Measurements from ENCODE around the gene CADPS2. TPM values are rescaled to one million over a fixed set of nuclear protein-coding genes. Genes with fewer than 3 reads are reported as not detected.

The CADPS2 gene
- total and polyA plus RNA-seq, 10 of the 15 experiments (the other 5 are each of a cell fraction or from before 2014, with no cell fraction given) = 0.05 to 7.5 (median 0.25) TPM

DNA sequence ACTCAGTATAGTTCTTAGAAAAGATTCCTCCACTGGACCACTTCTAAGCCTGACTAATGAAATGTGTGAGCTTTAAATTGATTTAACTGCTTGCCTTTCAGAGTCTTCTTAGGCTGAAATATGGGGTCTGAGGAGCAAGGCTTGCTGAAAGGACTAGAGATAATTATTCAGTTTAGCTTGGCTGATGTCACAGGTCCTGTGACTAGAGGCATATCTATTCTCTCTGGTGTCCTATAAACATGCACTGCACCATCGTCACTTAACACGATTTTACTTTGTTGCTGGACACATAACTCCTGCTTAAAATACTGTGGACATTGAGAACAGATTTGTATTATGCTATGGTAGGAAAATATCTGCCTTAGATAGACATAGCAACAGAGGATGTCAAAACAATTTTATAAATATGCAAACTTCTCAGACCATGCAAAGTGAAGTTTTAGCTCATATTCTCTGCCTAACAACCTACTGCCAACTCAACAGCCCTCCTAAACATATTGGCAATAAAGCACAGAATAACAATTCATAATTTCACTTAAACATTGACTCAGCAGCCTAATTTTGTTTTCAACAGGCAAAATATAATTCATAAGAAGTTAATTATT, 267.6 kb downstream of the CADPS2 start:
- WGBS (ENCODE audit: insufficient coverage, insufficient replicate concordance, low lambda C conversion rate, missing lambda C conversion rate) = 61% methylated on average over 2 of the region's 2 CpGs
- H3K4me1 ChIP-seq (ENCODE audit: control insufficient read depth, insufficient read depth, low read length) = no peaks in the 10 kb centered on the region
- H3K36me3 ChIP-seq (ENCODE audit: control insufficient read depth in 2 of 2, insufficient read depth in 2 of 2, low read length in 1 of 2) = no peaks in the 10 kb centered on the region
- ChIA-PET SMC1A (ENCODE audit: uncharacterized antibody, unreplicated experiment) (interaction anchor here (0.6 to 6.3 kb wide), 14 partner anchors 8 to 259 kb away, joined by 3 to 77 read pairs (median 5); no protein-coding TSS in a partner anchor), POLR2A (interaction anchor here (0.7 to 2.8 kb wide), 10 partner anchors 10 to 265 kb away, joined by 3 to 14 read pairs (median 4); no protein-coding TSS in a partner anchor), RAD21 (ENCODE audit: unreplicated experiment) (interaction anchor here (0.7 to 4.8 kb wide), 15 partner anchors 8 to 696 kb away, joined by 3 to 33 read pairs (median 5); no protein-coding TSS in a partner anchor), CTCF (interaction anchor here (0.6 to 3.6 kb wide), 8 partner anchors 8 to 156 kb away, joined by 3 to 16 read pairs (median 4); no protein-coding TSS in a partner anchor)
- no peak overlapping the region for H3K4me3 ChIP-seq
- TF ChIP-seq RFX5 (IDR thresholded peaks at IDR 0.05; ENCODE audit: low read depth, low read length) (peak; percentile 88), SREBF1 (IDR thresholded peaks at IDR 0.05; ENCODE audit: low read length) (no peak), SP1 (IDR thresholded peaks at IDR 0.05; ENCODE audit: low read depth, low read length) (no peak), ZSCAN29 (IDR thresholded peaks at IDR 0.05) (no peak; the same call in 1 of the 2 replicates), EGR1 (IDR thresholded peaks at IDR 0.05; ENCODE audit: borderline replicate concordance in 1 of 2, low read depth in 2 of 2, low read length in 2 of 2) (no peak), ZNF207 (IDR thresholded peaks at IDR 0.05; ENCODE audit: borderline replicate concordance) (no peak), EZH2 (IDR thresholded peaks at IDR 0.05; ENCODE audit: borderline replicate concordance, control insufficient read depth, low read depth, low read length) (no peak), ZNF384 (IDR thresholded peaks at IDR 0.05; ENCODE audit: borderline replicate concordance, low read depth, low read length) (no peak), GABPA (IDR thresholded peaks at IDR 0.05; ENCODE audit: low read depth) (no peak), ASH2L (IDR thresholded peaks at IDR 0.05; ENCODE audit: borderline replicate concordance, low read depth) (no peak), RAD51 (IDR thresholded peaks at IDR 0.05) (no peak), NR2C2 (IDR thresholded peaks at IDR 0.05; ENCODE audit: borderline replicate concordance, control insufficient read depth, insufficient read length, low read depth) (no peak), TARDBP (IDR thresholded peaks at IDR 0.05; ENCODE audit: borderline replicate concordance) (no peak), BRCA1 (IDR thresholded peaks at IDR 0.05; ENCODE audit: low read depth, low read length) (no peak)
- TF ChIP-seq, protein P1, sequence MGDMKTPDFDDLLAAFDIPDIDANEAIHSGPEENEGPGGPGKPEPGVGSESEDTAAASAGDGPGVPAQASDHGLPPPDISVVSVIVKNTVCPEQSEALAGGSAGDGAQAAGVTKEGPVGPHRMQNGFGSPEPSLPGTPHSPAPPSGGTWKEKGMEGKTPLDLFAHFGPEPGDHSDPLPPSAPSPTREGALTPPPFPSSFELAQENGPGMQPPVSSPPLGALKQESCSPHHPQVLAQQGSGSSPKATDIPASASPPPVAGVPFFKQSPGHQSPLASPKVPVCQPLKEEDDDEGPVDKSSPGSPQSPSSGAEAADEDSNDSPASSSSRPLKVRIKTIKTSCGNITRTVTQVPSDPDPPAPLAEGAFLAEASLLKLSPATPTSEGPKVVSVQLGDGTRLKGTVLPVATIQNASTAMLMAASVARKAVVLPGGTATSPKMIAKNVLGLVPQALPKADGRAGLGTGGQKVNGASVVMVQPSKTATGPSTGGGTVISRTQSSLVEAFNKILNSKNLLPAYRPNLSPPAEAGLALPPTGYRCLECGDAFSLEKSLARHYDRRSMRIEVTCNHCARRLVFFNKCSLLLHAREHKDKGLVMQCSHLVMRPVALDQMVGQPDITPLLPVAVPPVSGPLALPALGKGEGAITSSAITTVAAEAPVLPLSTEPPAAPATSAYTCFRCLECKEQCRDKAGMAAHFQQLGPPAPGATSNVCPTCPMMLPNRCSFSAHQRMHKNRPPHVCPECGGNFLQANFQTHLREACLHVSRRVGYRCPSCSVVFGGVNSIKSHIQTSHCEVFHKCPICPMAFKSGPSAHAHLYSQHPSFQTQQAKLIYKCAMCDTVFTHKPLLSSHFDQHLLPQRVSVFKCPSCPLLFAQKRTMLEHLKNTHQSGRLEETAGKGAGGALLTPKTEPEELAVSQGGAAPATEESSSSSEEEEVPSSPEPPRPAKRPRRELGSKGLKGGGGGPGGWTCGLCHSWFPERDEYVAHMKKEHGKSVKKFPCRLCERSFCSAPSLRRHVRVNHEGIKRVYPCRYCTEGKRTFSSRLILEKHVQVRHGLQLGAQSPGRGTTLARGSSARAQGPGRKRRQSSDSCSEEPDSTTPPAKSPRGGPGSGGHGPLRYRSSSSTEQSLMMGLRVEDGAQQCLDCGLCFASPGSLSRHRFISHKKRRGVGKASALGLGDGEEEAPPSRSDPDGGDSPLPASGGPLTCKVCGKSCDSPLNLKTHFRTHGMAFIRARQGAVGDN (IDR thresholded peaks at IDR 0.05) = peak; percentile 54; the same call in 1 of the 2 replicates
- TF ChIP-seq, protein P2, sequence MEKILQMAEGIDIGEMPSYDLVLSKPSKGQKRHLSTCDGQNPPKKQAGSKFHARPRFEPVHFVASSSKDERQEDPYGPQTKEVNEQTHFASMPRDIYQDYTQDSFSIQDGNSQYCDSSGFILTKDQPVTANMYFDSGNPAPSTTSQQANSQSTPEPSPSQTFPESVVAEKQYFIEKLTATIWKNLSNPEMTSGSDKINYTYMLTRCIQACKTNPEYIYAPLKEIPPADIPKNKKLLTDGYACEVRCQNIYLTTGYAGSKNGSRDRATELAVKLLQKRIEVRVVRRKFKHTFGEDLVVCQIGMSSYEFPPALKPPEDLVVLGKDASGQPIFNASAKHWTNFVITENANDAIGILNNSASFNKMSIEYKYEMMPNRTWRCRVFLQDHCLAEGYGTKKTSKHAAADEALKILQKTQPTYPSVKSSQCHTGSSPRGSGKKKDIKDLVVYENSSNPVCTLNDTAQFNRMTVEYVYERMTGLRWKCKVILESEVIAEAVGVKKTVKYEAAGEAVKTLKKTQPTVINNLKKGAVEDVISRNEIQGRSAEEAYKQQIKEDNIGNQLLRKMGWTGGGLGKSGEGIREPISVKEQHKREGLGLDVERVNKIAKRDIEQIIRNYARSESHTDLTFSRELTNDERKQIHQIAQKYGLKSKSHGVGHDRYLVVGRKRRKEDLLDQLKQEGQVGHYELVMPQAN (conservative IDR thresholded peaks at IDR 0.05) = no peak
- ATAC-seq (peak; percentile 73), DNase-seq (ENCODE audit: low read depth, low spot score) (no peak), FAIRE-seq (no peak)
- no peak overlapping the region for H3K27ac ChIP-seq (ENCODE audit: control insufficient read depth, insufficient read depth)
- no TSS peak for BruUV-seq (replicated peaks)
- in situ Hi-C loops (cut with MboI) (no loop called here), intact Hi-C loops (cut with micrococcal nuclease; ENCODE audit: unreplicated experiment) (no loop called here)
- H4K20me1 ChIP-seq (ENCODE audit: control insufficient read depth, insufficient read depth) = no peaks in the 10 kb centered on the region
- H3K27me3 ChIP-seq (replicated peaks in 1 of 2; ENCODE audit: control insufficient read depth in 2 of 2, insufficient read depth in 2 of 2, low read length in 1 of 2) = no peaks in the 10 kb centered on the region
- no peak overlapping the region for H2AFZ ChIP-seq (ENCODE audit: control insufficient read depth, low read depth, low read length)
- H3K4me2 ChIP-seq (ENCODE audit: control insufficient read depth, insufficient read depth) = no peak overlapping the region
- H3K79me2 ChIP-seq (ENCODE audit: control insufficient read depth, insufficient read depth, low read length) = no peaks in the 10 kb centered on the region
- H3K9me3 ChIP-seq (replicated peaks; ENCODE audit: control insufficient read depth, insufficient read depth, low read length) = no peaks in the 10 kb centered on the region
- no peak overlapping the region for H3K9ac ChIP-seq (ENCODE audit: control insufficient read depth, insufficient read depth, low read length)
